H1 (cell line): ENCODE measurements around the gene C1orf210. TPM values are rescaled to one million over a fixed set of nuclear protein-coding genes. Genes with fewer than 3 reads are reported as not detected.

Source experiments
- ASH2L ChIP-seq: fragments of 200-600, 300-600 bp; sonication (generic); IDR thresholded peaks from one replicate; pipeline ENCODE4 v1.7.1; 2017; ENCODE audit warnings: low read length
- BACH1 ChIP-seq: IDR thresholded peaks from 2 replicates; pipeline ENCODE4 v1.6.1; 2012; ENCODE audit warnings: low read length, improper control_type of control experiment
- JUN ChIP-seq: IDR thresholded peaks from 2 replicates; pipeline ENCODE4 v1.6.1; 2011; ENCODE audit warnings: low read depth, mild to moderate bottlenecking, improper control_type of control experiment, low read length
- KDM1A ChIP-seq: fragments of 200-600, 300-600 bp; sonication (generic); IDR thresholded peaks from 2 replicates; pipeline ENCODE4 v1.7.1; 2016; ENCODE audit warnings: mild to moderate bottlenecking, low read length, borderline replicate concordance
- KDM4A ChIP-seq: IDR thresholded peaks from one replicate; pipeline ENCODE4 v1.7.1; 2012; ENCODE audit warnings: low read depth, mild to moderate bottlenecking, moderate library complexity, low read length, inconsistent platforms; ENCODE audit not compliant: severe bottlenecking
- SAP30 ChIP-seq: fragments of 300-600 bp; sonication (generic); IDR thresholded peaks from 2 replicates; pipeline ENCODE4 v1.7.1; 2012; ENCODE audit warnings: low read length, moderate library complexity, mild to moderate bottlenecking, inconsistent platforms; ENCODE audit not compliant: insufficient read depth, insufficient replicate concordance
- SIN3A ChIP-seq, 2 experiments: IDR thresholded peaks in 1 of 2; conservative IDR thresholded peaks in 1 of 2; 2 replicates each; pipeline ENCODE4 v1.6.1; 2011 to 2012; ENCODE audit warnings: low read length in 2 of 2, improper control_type of control experiment in 1 of 2, low read depth in 1 of 2, mild to moderate bottlenecking in 1 of 2
- SP1 ChIP-seq: IDR thresholded peaks from 2 replicates; pipeline ENCODE4 v1.6.1; 2011; ENCODE audit warnings: low read depth, low read length
- SRF ChIP-seq: IDR thresholded peaks from 2 replicates; pipeline ENCODE4 v1.6.1; 2011; ENCODE audit warnings: mild to moderate bottlenecking, low read depth, low read length, moderate library complexity
- SUZ12 ChIP-seq: fragments of 200-600 bp; sonication (generic); IDR thresholded peaks from 2 replicates; pipeline ENCODE4 v1.6.1; 2012; ENCODE audit warnings: mild to moderate bottlenecking, inconsistent platforms, low read length, moderate library complexity, mixed read lengths
- TCF12 ChIP-seq: IDR thresholded peaks from 2 replicates; pipeline ENCODE4 v1.6.1; 2011; ENCODE audit warnings: low read depth, mild to moderate bottlenecking, low read length
- polyA plus RNA-seq, 7 experiments: library from polyadenylated mRNA; depleted of rRNA in 3 of 7; stranded (reverse) in 5 of 7; unstranded in 2 of 7; fragments of >200 nt in 5 of 7; fragments of 200-250 nt in 2 of 7; gene quantifications; 1 replicate in 5 of 7; 2 replicates in 1 of 7; 4 replicates in 1 of 7; pipeline versions ENCODE4 v1.2.1 to v1.2.3, GENCODE V29; 2011 to 2013; ENCODE audit warnings: missing spikeins in 2 of 7, mixed read lengths in 2 of 7
- total RNA-seq: library from RNA; stranded (reverse); fragmentation: NEBNext Ultra II Directional; extraction: Animal tissue kit (Norgen Biotek cat#: 25700); gene quantifications from 2 replicates; pipeline ENCODE4 v1.2.1, GENCODE V29; 2021
- TF ChIP-seq, protein P1 (sequence below): fragments of 300-600 bp; sonication (generic); IDR thresholded peaks from 2 replicates; pipeline ENCODE4 v1.7.1; 2012; ENCODE audit warnings: low read length, moderate library complexity, mild to moderate bottlenecking, inconsistent platforms; ENCODE audit not compliant: insufficient replicate concordance

C1orf210 gene
- total and polyA plus RNA-seq, 2 of the 8 experiments (the other 6 are each of a cell fraction or from before 2014, with no cell fraction given), result 12.0 to 27.9 TPM

DNA sequence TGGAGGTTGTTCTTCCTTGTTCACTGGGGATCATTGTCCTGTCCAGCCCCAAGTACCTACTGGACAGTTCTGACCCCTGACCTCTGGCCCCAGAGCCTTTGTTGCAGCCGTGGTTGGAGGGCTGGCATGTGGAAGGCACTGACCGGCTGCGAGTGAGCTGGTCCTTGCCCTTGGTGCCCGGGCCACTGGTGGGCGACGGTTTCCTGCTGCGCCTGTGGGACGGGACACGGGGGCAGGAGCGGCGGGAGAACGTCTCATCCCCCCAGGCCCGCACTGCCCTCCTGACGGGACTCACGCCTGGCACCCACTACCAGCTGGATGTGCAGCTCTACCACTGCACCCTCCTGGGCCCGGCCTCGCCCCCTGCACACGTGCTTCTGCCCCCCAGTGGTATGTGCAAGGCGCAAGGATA is 26.8 kb upstream of the C1orf210 start (continued):
- TF ChIP-seq, protein P1, sequence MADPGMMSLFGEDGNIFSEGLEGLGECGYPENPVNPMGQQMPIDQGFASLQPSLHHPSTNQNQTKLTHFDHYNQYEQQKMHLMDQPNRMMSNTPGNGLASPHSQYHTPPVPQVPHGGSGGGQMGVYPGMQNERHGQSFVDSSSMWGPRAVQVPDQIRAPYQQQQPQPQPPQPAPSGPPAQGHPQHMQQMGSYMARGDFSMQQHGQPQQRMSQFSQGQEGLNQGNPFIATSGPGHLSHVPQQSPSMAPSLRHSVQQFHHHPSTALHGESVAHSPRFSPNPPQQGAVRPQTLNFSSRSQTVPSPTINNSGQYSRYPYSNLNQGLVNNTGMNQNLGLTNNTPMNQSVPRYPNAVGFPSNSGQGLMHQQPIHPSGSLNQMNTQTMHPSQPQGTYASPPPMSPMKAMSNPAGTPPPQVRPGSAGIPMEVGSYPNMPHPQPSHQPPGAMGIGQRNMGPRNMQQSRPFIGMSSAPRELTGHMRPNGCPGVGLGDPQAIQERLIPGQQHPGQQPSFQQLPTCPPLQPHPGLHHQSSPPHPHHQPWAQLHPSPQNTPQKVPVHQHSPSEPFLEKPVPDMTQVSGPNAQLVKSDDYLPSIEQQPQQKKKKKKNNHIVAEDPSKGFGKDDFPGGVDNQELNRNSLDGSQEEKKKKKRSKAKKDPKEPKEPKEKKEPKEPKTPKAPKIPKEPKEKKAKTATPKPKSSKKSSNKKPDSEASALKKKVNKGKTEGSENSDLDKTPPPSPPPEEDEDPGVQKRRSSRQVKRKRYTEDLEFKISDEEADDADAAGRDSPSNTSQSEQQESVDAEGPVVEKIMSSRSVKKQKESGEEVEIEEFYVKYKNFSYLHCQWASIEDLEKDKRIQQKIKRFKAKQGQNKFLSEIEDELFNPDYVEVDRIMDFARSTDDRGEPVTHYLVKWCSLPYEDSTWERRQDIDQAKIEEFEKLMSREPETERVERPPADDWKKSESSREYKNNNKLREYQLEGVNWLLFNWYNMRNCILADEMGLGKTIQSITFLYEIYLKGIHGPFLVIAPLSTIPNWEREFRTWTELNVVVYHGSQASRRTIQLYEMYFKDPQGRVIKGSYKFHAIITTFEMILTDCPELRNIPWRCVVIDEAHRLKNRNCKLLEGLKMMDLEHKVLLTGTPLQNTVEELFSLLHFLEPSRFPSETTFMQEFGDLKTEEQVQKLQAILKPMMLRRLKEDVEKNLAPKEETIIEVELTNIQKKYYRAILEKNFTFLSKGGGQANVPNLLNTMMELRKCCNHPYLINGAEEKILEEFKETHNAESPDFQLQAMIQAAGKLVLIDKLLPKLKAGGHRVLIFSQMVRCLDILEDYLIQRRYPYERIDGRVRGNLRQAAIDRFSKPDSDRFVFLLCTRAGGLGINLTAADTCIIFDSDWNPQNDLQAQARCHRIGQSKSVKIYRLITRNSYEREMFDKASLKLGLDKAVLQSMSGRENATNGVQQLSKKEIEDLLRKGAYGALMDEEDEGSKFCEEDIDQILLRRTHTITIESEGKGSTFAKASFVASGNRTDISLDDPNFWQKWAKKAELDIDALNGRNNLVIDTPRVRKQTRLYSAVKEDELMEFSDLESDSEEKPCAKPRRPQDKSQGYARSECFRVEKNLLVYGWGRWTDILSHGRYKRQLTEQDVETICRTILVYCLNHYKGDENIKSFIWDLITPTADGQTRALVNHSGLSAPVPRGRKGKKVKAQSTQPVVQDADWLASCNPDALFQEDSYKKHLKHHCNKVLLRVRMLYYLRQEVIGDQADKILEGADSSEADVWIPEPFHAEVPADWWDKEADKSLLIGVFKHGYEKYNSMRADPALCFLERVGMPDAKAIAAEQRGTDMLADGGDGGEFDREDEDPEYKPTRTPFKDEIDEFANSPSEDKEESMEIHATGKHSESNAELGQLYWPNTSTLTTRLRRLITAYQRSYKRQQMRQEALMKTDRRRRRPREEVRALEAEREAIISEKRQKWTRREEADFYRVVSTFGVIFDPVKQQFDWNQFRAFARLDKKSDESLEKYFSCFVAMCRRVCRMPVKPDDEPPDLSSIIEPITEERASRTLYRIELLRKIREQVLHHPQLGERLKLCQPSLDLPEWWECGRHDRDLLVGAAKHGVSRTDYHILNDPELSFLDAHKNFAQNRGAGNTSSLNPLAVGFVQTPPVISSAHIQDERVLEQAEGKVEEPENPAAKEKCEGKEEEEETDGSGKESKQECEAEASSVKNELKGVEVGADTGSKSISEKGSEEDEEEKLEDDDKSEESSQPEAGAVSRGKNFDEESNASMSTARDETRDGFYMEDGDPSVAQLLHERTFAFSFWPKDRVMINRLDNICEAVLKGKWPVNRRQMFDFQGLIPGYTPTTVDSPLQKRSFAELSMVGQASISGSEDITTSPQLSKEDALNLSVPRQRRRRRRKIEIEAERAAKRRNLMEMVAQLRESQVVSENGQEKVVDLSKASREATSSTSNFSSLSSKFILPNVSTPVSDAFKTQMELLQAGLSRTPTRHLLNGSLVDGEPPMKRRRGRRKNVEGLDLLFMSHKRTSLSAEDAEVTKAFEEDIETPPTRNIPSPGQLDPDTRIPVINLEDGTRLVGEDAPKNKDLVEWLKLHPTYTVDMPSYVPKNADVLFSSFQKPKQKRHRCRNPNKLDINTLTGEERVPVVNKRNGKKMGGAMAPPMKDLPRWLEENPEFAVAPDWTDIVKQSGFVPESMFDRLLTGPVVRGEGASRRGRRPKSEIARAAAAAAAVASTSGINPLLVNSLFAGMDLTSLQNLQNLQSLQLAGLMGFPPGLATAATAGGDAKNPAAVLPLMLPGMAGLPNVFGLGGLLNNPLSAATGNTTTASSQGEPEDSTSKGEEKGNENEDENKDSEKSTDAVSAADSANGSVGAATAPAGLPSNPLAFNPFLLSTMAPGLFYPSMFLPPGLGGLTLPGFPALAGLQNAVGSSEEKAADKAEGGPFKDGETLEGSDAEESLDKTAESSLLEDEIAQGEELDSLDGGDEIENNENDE, result no peak
- TF ChIP-seq SIN3A (conservative IDR thresholded peaks at IDR 0.05 in 1 of 2, IDR thresholded peaks at IDR 0.05 in 1 of 2; ENCODE audit: low read depth in 1 of 2, low read length in 2 of 2), result no peak
- no peak for TF ChIP-seq SRF
- TF ChIP-seq TCF12, result no peak
- TF ChIP-seq JUN, result no peak
- no peak for TF ChIP-seq SP1
- no peak for TF ChIP-seq BACH1
- no peak for TF ChIP-seq SAP30
- no peak for TF ChIP-seq SUZ12
- no peak for TF ChIP-seq KDM4A
- no peak for TF ChIP-seq ASH2L
- no peak for TF ChIP-seq KDM1A
